HEK293 (cell line): ENCODE measurements around the gene NCAN.

Source experiments
- ZFP69B ChIP-seq: fragments of 450-650 bp; formaldehyde crosslinking; IDR thresholded peaks from 2 replicates; pipeline ENCODE4 v1.5.1; 2016; ENCODE audit warnings: missing biosample characterization, missing genetic modification characterization
- ZNF302 ChIP-seq: fragments of 450-650 bp; formaldehyde crosslinking; IDR thresholded peaks from 2 replicates; pipeline ENCODE4 v1.5.1; 2016; ENCODE audit warnings: missing biosample characterization, missing genetic modification characterization, low read depth
- TF ChIP-seq, protein P1 (sequence below): fragments of 450-650 bp; formaldehyde crosslinking; IDR thresholded peaks from 2 replicates; pipeline ENCODE4 v1.5.1; 2016; ENCODE audit warnings: missing biosample characterization, missing genetic modification characterization
- TF ChIP-seq, protein P2 (sequence below): fragments of 450-650 bp; IDR thresholded peaks from 2 replicates; pipeline ENCODE4 v1.5.1; 2018; ENCODE audit warnings: missing biosample characterization, mild to moderate bottlenecking, missing genetic modification characterization

DNA sequence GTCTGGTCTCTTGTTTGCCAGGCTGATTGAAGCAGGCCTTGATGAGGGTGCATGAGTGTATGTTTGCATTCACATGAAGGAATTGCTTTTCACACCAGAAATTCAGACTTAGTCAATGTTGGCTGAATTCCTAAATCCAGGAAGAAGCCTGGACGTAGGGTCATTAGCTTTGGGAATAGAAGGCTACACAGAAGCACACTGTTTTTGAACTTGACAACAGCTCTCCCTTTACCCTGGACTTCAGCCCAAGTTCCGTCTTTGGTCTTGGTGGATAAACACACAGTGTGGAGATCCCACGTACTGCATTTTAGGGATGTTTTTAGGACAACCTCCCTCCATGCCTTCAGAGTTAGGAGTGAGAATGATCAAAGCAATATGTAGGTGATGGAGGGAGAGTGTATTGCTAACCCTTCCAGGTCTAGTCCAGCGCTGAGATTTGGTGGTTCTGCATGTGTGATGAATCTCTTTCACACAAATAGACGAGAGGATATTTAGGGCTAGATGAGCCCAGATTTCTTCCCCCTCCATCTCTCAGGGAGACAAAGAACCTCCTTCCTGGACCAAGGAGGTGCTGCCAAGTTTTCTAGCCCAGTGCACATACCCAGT lies 38.5 kb downstream of the NCAN start:
- TF ChIP-seq, protein P1, sequence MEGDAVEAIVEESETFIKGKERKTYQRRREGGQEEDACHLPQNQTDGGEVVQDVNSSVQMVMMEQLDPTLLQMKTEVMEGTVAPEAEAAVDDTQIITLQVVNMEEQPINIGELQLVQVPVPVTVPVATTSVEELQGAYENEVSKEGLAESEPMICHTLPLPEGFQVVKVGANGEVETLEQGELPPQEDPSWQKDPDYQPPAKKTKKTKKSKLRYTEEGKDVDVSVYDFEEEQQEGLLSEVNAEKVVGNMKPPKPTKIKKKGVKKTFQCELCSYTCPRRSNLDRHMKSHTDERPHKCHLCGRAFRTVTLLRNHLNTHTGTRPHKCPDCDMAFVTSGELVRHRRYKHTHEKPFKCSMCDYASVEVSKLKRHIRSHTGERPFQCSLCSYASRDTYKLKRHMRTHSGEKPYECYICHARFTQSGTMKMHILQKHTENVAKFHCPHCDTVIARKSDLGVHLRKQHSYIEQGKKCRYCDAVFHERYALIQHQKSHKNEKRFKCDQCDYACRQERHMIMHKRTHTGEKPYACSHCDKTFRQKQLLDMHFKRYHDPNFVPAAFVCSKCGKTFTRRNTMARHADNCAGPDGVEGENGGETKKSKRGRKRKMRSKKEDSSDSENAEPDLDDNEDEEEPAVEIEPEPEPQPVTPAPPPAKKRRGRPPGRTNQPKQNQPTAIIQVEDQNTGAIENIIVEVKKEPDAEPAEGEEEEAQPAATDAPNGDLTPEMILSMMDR = no peak
- TF ChIP-seq, protein P2, sequence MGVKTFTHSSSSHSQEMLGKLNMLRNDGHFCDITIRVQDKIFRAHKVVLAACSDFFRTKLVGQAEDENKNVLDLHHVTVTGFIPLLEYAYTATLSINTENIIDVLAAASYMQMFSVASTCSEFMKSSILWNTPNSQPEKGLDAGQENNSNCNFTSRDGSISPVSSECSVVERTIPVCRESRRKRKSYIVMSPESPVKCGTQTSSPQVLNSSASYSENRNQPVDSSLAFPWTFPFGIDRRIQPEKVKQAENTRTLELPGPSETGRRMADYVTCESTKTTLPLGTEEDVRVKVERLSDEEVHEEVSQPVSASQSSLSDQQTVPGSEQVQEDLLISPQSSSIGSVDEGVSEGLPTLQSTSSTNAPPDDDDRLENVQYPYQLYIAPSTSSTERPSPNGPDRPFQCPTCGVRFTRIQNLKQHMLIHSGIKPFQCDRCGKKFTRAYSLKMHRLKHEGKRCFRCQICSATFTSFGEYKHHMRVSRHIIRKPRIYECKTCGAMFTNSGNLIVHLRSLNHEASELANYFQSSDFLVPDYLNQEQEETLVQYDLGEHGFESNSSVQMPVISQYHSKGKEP (tag by site-specific recombination) = no peak
- no peak for TF ChIP-seq ZNF302 (tag by site-specific recombination)
- TF ChIP-seq ZFP69B (tag by site-specific recombination) = no peak
